Left ventricle myocardium superior (tissue), 1 donor: ENCODE results near the gene CWC27. TPM values are rescaled to one million over a fixed set of nuclear protein-coding genes. Genes with fewer than 3 reads are reported as not detected.

Experiments used
- ATAC-seq: fragments of 200-7000 bp; cut with Tn5 transposase; one replicate; pipeline ENCODE4 v1.9.1; 2020; ENCODE audit warnings: mild to moderate bottlenecking, moderate library complexity
- DNase-seq: peaks from one replicate; pipeline ENCODE4 v3.0.0-alpha.2; 2020
- intact Hi-C: fragments of 100-400 bp; cut with micrococcal nuclease; formaldehyde crosslinking; loops from one replicate; pipeline ENCODE4 v1.11.0; 2022
- total RNA-seq: library from RNA; stranded (reverse); fragmentation: NEBNext Ultra II Directional; extraction: Animal tissue kit (Norgen Biotek cat#: 25700); gene quantifications from one replicate; pipeline ENCODE4 v1.2.1, GENCODE V29; 2021
- donor health status: DM: no; HTN: yes; CAD: no; lungs with severe emphysema.

The CWC27 gene
- total RNA-seq, 1 donor from 2014 or later, result 27.9 TPM

- DNase-seq, result no peak
- intact Hi-C loops, result no loop called here
- no peak for ATAC-seq
Measured at GRCh38 chr5:65015767-65016166, 247.0 kb downstream of the CWC27 start.

GRCh38 chr5:65017636-65018035 is 248.9 kb downstream of the CWC27 start:
- intact Hi-C loops, result no loop called here
- ATAC-seq (no peak), DNase-seq (no peak)

GRCh38 chr5:65018763-65019162 is 250.0 kb downstream of the CWC27 start:
- DNase-seq, result peak; percentile 81
- intact Hi-C loops, result no loop called here
- ATAC-seq, result peak; percentile 56

GRCh38 chr5:65020492-65020891 is 251.8 kb downstream of the CWC27 start:
- ATAC-seq (no peak), DNase-seq (no peak)
- intact Hi-C loops, result no loop called here

- DNase-seq (no peak), ATAC-seq (peak; percentile 96)
- intact Hi-C loops, result no loop called here
Measured at GRCh38 chr5:65021527-65022226, 252.9 kb downstream of the CWC27 start.

GRCh38 chr5:65022932-65023331 is 254.2 kb downstream of the CWC27 start:
- no peak for ATAC-seq
- intact Hi-C loops, result no loop called here
- DNase-seq, result no peak

- DNase-seq (no peak), ATAC-seq (no peak)
- intact Hi-C loops, result no loop called here
Measured at GRCh38 chr5:65024681-65025080, 256.0 kb downstream of the CWC27 start.

- no peak for ATAC-seq
- intact Hi-C loops, result no loop called here
- no peak for DNase-seq
Measured at GRCh38 chr5:65026816-65027548, 258.3 kb downstream of the CWC27 start.

GRCh38 chr5:65029178-65029577 is 260.4 kb downstream of the CWC27 start:
- intact Hi-C loops, result no loop called here
- ATAC-seq (no peak), DNase-seq (no peak)

- ATAC-seq (no peak), DNase-seq (no peak)
- intact Hi-C loops, result no loop called here
Measured at GRCh38 chr5:65030056-65030455, 261.3 kb downstream of the CWC27 start.

GRCh38 chr5:65032250-65032649 is 263.5 kb downstream of the CWC27 start:
- ATAC-seq, result no peak

GRCh38 chr5:65034029-65034812 is 265.5 kb downstream of the CWC27 start:
- DNase-seq (no peak), ATAC-seq (no peak)
- intact Hi-C loops, result no loop called here

More at GRCh38 chr5:65032250-65032649, 263.5 kb downstream of the CWC27 start:
- intact Hi-C loops, result no loop called here
- no peak for DNase-seq

- no peak for ATAC-seq
- intact Hi-C loops, result no loop called here
- DNase-seq, result peak; percentile 40
Measured at GRCh38 chr5:65034813-65035209, 266.1 kb downstream of the CWC27 start.

GRCh38 chr5:65035211-65036206 is 266.8 kb downstream of the CWC27 start:
- DNase-seq, result peak; percentile 94

GRCh38 chr5:65037831-65038815 is 269.4 kb downstream of the CWC27 start:
- ATAC-seq (peak; percentile 19), DNase-seq (no peak)
- intact Hi-C loops, result no loop called here

More at GRCh38 chr5:65035211-65036206, 266.8 kb downstream of the CWC27 start:
- ATAC-seq, result peak; percentile 96
- intact Hi-C loops, result no loop called here

GRCh38 chr5:65041296-65042158 is 272.8 kb downstream of the CWC27 start:
- ATAC-seq (peak; percentile 40), DNase-seq (no peak)
- intact Hi-C loops, result no loop called here
